Measurements from ENCODE around the gene MEIOC. TPM values are rescaled to one million over a fixed set of nuclear protein-coding genes. Genes with fewer than 3 reads are reported as not detected.
"Not testable (repeated sequence)": the region's sequence is repeated elsewhere in the genome, so short reads cannot be mapped to it uniquely, and the experiment has no call there.

Gene MEIOC
- total RNA-seq, 1 experiment from 2014 or later, result not detected

GRCh38 chr17:44610871-44611270 lies 45.4 kb upstream of the MEIOC start:
- Histone ChIP-seq H3K4me2 (ENCODE audit: low read length) (no peak overlapping the region), H2AFZ (ENCODE audit: low read length) (no peak overlapping the region), H3F3A (ENCODE audit: low read length, unreplicated experiment) (no peaks in the 10 kb centered on the region), H3K27ac (ENCODE audit: low read length) (no peak overlapping the region), H3K9me3 (ENCODE audit: low read length) (no peaks in the 10 kb centered on the region), H3K27me3 (ENCODE audit: low read length) (peaks cover 10% of the 10 kb centered on the region), H3K79me2 (ENCODE audit: low read length) (no peaks in the 10 kb centered on the region), H3K4me3 (ENCODE audit: low read length) (no peak overlapping the region), H4K20me1 (ENCODE audit: low read length) (no peaks in the 10 kb centered on the region), H3K4me1 (ENCODE audit: insufficient read depth, low read length) (no peaks in the 10 kb centered on the region), H3K9ac (ENCODE audit: low read length) (no peak overlapping the region), H3K9me2 (replicated peaks; ENCODE audit: low read length) (no peaks in the 10 kb centered on the region), H3K36me3 (ENCODE audit: low read depth, low read length) (no peaks in the 10 kb centered on the region)
- CTCF ChIA-PET, result no interaction called here
- no peak for TF ChIP-seq EZH2phosphoT487 (IDR thresholded peaks at IDR 0.05; ENCODE audit: borderline replicate concordance, low read length)
- no peak for TF ChIP-seq EZH2 (IDR thresholded peaks at IDR 0.05; ENCODE audit: low read length, unreplicated experiment)
- no peak for TF ChIP-seq CTCF (conservative IDR thresholded peaks at IDR 0.05; ENCODE audit: low read depth, low read length)
- intact Hi-C loops (cut with micrococcal nuclease), result no loop called here
- ATAC-seq, result no peak
- DNase-seq, result no peak
- BruUV-seq (replicated peaks), result no TSS peak
- POLR2A ChIA-PET (ENCODE audit: unreplicated experiment), result interaction anchor here (0.5 kb wide), 1 partner anchor 97 kb away, joined by 3 read pairs; no protein-coding TSS in a partner anchor

GRCh38 chr17:44614862-44615261 lies 41.4 kb upstream of the MEIOC start:
- Histone ChIP-seq H3K4me3 (ENCODE audit: low read length) (no peak overlapping the region), H3K9ac (ENCODE audit: low read length) (no peak overlapping the region), H2AFZ (ENCODE audit: low read length) (no peak overlapping the region), H3K79me2 (ENCODE audit: low read length) (no peaks in the 10 kb centered on the region), H3K27me3 (ENCODE audit: low read length) (peaks cover 10% of the 10 kb centered on the region), H3K9me3 (ENCODE audit: low read length) (no peaks in the 10 kb centered on the region), H3K9me2 (replicated peaks; ENCODE audit: low read length) (no peaks in the 10 kb centered on the region), H3K27ac (ENCODE audit: low read length) (no peak overlapping the region), H3K36me3 (ENCODE audit: low read depth, low read length) (no peaks in the 10 kb centered on the region), H4K20me1 (ENCODE audit: low read length) (no peaks in the 10 kb centered on the region), H3K4me1 (ENCODE audit: insufficient read depth, low read length) (no peaks in the 10 kb centered on the region), H3F3A (ENCODE audit: low read length, unreplicated experiment) (no peaks in the 10 kb centered on the region), H3K4me2 (ENCODE audit: low read length) (no peak overlapping the region)
- TF ChIP-seq EZH2 (IDR thresholded peaks at IDR 0.05; ENCODE audit: low read length, unreplicated experiment), result no peak
- TF ChIP-seq EZH2phosphoT487 (IDR thresholded peaks at IDR 0.05; ENCODE audit: borderline replicate concordance, low read length), result no peak
- TF ChIP-seq CTCF (conservative IDR thresholded peaks at IDR 0.05; ENCODE audit: low read depth, low read length), result no peak
- DNase-seq, result no peak
- no TSS peak for BruUV-seq (replicated peaks)
- POLR2A ChIA-PET (ENCODE audit: unreplicated experiment), result no interaction called here
- CTCF ChIA-PET, result interaction anchor here (0.6 kb wide), 1 partner anchor 46 kb away, joined by 3 read pairs; no protein-coding TSS in a partner anchor
- intact Hi-C loops (cut with micrococcal nuclease), result no loop called here
- no peak for ATAC-seq

GRCh38 chr17:44618652-44619051 lies 37.6 kb upstream of the MEIOC start:
- H2AFZ ChIP-seq (ENCODE audit: low read length); H3K4me3 ChIP-seq (ENCODE audit: low read length); H3K4me2 ChIP-seq (ENCODE audit: low read length); H3K36me3 ChIP-seq (ENCODE audit: low read depth, low read length); DNase-seq; H3K27me3 ChIP-seq (ENCODE audit: low read length); ATAC-seq; H4K20me1 ChIP-seq (ENCODE audit: low read length); POLR2A ChIA-PET (ENCODE audit: unreplicated experiment); CTCF ChIA-PET; H3K9ac ChIP-seq (ENCODE audit: low read length); H3K27ac ChIP-seq (ENCODE audit: low read length); BruUV-seq (replicated peaks); H3K4me1 ChIP-seq (ENCODE audit: insufficient read depth, low read length); H3K9me2 ChIP-seq (replicated peaks; ENCODE audit: low read length); H3F3A ChIP-seq (ENCODE audit: low read length, unreplicated experiment); H3K9me3 ChIP-seq (ENCODE audit: low read length); intact Hi-C loops (cut with micrococcal nuclease); H3K79me2 ChIP-seq (ENCODE audit: low read length): not testable (repeated sequence)

All from PC-3 (cell line).